Ishikawa (cell line): ENCODE measurements around the gene CPM.

ENCODE experiments used
- CEBPB ChIP-seq: IDR thresholded peaks from 2 replicates; pipeline ENCODE4 v1.6.1; 2012
- CREB1 ChIP-seq: IDR thresholded peaks from 2 replicates; pipeline ENCODE4 v1.6.1; 2012; ENCODE audit warnings: low read depth
- EGR1 ChIP-seq: IDR thresholded peaks from 2 replicates; pipeline ENCODE4 v1.6.1; 2012
- EP300 ChIP-seq: IDR thresholded peaks from 2 replicates; pipeline ENCODE4 v1.6.1; 2012; ENCODE audit warnings: borderline replicate concordance
- FOXM1 ChIP-seq: IDR thresholded peaks from 2 replicates; pipeline ENCODE4 v1.6.1; 2012; ENCODE audit warnings: low read depth, borderline replicate concordance
- NFIC ChIP-seq: IDR thresholded peaks from 2 replicates; pipeline ENCODE4 v1.6.1; 2012
- RAD21 ChIP-seq: IDR thresholded peaks from 2 replicates; pipeline ENCODE4 v1.6.1; 2012; ENCODE audit warnings: low read depth
- TAF1 ChIP-seq: IDR thresholded peaks from 2 replicates; pipeline ENCODE4 v1.6.1; 2012; ENCODE audit warnings: low read depth, mild to moderate bottlenecking
- TCF12 ChIP-seq: IDR thresholded peaks from 2 replicates; pipeline ENCODE4 v1.6.1; 2012; ENCODE audit warnings: low read depth
- TEAD4 ChIP-seq: IDR thresholded peaks from 2 replicates; pipeline ENCODE4 v1.6.1; 2012
- YY1 ChIP-seq: IDR thresholded peaks from 2 replicates; pipeline ENCODE4 v1.6.1; 2012; ENCODE audit warnings: low read depth
- ZBTB7A ChIP-seq: IDR thresholded peaks from 2 replicates; pipeline ENCODE4 v1.6.1; 2012; ENCODE audit warnings: low read depth
- TF ChIP-seq, protein P1 (sequence below): IDR thresholded peaks from 2 replicates; pipeline ENCODE4 v1.6.1; 2012
- TF ChIP-seq, protein P2 (sequence below): IDR thresholded peaks from 2 replicates; pipeline ENCODE4 v1.6.1; 2012
- TF ChIP-seq, protein P3 (sequence below): IDR thresholded peaks from 2 replicates; pipeline ENCODE4 v1.6.1; 2012; ENCODE audit warnings: low read depth, mild to moderate bottlenecking

Gene CPM

DNA sequence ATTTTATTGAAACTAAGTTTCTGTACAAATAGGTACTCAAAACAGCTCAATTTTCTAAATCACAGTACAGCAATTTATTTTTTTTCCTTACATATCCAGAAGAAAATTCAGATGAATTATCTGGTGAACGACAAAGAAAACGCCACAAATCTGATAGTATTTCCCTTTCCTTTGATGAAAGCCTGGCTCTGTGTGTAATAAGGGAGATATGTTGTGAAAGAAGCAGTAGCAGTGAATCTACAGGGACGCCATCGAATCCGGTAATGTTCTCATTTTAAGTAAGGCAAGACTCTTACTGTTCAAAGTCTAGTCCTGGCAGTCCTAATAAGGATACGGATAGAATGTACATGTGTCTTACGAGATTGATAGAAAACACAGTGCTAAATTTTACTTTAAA lies 104.3 kb downstream of the CPM start:
- no peak for TF ChIP-seq EP300
- no peak for TF ChIP-seq YY1
- TF ChIP-seq, protein P1, sequence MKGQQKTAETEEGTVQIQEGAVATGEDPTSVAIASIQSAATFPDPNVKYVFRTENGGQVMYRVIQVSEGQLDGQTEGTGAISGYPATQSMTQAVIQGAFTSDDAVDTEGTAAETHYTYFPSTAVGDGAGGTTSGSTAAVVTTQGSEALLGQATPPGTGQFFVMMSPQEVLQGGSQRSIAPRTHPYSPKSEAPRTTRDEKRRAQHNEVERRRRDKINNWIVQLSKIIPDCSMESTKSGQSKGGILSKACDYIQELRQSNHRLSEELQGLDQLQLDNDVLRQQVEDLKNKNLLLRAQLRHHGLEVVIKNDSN: no peak
- no peak for TF ChIP-seq ZBTB7A
- no peak for TF ChIP-seq CEBPB
- no peak for TF ChIP-seq RAD21
- no peak for TF ChIP-seq FOXM1
- TF ChIP-seq, protein P2, sequence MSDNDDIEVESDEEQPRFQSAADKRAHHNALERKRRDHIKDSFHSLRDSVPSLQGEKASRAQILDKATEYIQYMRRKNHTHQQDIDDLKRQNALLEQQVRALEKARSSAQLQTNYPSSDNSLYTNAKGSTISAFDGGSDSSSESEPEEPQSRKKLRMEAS: no peak
- TF ChIP-seq NFIC: no peak
- no peak for TF ChIP-seq EGR1
- TF ChIP-seq TEAD4: no peak

DNA sequence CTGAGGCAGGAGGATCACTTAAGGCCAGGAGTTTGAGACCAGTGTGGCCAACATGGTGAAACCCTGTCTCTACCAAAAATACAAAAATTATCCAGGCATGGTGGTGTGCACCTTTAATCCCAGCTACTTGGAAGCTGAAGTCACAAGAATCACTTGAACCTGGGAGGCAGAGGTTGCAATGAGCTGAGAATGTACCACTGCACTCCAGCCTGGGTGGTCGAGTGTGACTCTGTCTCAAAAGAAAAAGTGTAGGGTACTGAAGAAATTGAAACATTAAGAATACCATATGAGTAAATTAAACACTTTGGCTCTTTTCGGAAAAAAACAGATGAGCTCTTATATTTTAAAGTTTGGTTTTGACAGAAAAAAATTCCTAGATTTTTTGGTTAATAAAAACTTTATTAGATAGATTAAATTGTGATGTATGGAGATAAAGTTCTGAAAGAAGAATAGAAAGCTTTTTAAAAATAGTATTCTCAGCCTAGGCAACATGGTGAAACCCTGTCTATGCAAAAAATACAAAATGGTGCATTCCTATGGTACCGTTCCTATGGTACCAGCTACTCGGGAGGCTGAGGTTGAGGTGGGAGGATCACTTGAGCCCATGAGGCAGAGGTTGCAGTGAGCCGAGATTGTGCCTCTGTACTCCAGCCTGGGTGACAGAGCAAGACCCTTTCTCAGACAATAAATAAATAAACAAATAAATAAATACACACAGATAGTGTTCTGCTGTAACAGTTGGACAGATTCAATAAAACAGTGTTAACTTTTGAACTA lies 104.9 kb downstream of the CPM start:
- no peak for TF ChIP-seq RAD21
- TF ChIP-seq CEBPB: no peak
- TF ChIP-seq CREB1: no peak
- TF ChIP-seq ZBTB7A: no peak
- no peak for TF ChIP-seq TCF12
- TF ChIP-seq EP300: no peak
- TF ChIP-seq, protein P3, sequence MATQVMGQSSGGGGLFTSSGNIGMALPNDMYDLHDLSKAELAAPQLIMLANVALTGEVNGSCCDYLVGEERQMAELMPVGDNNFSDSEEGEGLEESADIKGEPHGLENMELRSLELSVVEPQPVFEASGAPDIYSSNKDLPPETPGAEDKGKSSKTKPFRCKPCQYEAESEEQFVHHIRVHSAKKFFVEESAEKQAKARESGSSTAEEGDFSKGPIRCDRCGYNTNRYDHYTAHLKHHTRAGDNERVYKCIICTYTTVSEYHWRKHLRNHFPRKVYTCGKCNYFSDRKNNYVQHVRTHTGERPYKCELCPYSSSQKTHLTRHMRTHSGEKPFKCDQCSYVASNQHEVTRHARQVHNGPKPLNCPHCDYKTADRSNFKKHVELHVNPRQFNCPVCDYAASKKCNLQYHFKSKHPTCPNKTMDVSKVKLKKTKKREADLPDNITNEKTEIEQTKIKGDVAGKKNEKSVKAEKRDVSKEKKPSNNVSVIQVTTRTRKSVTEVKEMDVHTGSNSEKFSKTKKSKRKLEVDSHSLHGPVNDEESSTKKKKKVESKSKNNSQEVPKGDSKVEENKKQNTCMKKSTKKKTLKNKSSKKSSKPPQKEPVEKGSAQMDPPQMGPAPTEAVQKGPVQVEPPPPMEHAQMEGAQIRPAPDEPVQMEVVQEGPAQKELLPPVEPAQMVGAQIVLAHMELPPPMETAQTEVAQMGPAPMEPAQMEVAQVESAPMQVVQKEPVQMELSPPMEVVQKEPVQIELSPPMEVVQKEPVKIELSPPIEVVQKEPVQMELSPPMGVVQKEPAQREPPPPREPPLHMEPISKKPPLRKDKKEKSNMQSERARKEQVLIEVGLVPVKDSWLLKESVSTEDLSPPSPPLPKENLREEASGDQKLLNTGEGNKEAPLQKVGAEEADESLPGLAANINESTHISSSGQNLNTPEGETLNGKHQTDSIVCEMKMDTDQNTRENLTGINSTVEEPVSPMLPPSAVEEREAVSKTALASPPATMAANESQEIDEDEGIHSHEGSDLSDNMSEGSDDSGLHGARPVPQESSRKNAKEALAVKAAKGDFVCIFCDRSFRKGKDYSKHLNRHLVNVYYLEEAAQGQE: no peak
- no peak for TF ChIP-seq YY1
- no peak for TF ChIP-seq EGR1
- TF ChIP-seq FOXM1: no peak
- TF ChIP-seq TEAD4: no peak
- TF ChIP-seq, protein P2: no peak
- TF ChIP-seq NFIC: no peak
- TF ChIP-seq, protein P1: no peak
- no peak for TF ChIP-seq TAF1

DNA sequence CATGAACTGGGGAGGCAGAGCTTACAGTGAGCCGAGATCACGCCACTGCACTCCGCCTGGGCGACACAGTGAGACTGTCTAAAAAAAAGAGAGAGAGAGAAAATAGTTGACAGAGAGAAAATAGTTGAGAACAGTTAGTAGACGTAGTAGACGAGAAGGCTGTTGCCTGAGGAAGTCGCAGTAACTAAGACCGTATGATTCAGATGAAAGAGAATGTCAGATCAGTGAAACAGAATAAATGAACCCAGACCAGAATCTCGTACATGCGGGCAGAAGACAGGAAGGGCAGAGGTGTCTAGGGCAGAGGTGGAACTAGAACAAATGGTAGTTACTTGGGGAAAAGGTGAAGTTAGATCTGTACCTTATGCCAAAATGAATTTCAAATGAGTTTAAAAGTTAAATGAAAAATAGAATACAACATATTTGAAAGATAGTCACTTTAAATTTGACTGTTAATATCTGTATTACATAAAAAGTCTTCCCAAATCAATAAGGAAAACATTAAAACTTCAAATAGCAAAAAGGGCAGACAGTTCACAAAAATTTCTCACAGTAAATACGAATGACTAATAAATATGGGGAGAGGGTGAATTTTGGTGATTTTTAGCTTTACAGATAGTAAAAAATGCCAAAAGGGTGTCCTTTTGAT lies 107.3 kb downstream of the CPM start:
- no peak for TF ChIP-seq TAF1
- TF ChIP-seq, protein P1: no peak
- no peak for TF ChIP-seq TCF12
- TF ChIP-seq YY1: no peak
- TF ChIP-seq, protein P3: no peak
- TF ChIP-seq RAD21: no peak
- TF ChIP-seq EP300: no peak
- no peak for TF ChIP-seq FOXM1
- no peak for TF ChIP-seq EGR1

DNA sequence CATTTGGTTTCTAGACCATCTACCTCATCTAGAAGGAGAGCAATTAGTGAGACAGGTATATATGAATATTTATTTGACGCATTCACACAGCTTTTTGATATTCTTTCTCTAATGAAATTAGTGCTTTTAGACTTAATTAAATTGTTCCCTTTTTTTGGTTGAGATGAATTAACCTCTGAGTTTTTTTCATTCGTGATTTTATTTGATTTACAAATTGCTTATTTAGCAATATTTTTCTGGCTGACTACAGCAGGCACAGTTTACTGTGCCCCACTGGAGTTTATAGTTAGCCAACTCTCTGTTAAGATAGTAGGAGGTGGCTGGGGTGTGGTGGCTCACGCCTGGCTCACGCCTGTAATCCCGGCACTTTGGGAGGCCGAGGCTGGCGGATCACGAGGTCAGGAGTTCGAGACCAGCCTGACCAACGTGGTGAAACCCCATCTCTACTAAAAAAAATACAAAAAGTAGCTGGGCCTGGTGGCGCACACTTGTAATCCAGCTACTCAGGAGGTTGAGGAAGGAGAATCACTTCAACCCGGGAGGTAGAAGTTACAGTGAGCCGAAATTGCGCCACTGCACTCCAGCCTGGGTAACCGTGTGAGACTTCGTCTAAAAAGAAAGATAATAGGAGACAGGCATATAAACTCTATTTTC lies 108.2 kb downstream of the CPM start:
- TF ChIP-seq CEBPB: no peak
- no peak for TF ChIP-seq TCF12
- no peak for TF ChIP-seq CREB1
- TF ChIP-seq, protein P2: no peak
- no peak for TF ChIP-seq ZBTB7A
